Right hindlimb (tissue), 1 donor: ENCODE data around the gene BAIAP2L1.

Experiments used
- DNase-seq: peaks from one replicate; pipeline ENCODE4 v3.0.0-alpha.2; 2018

Gene BAIAP2L1

GRCh38 chr7:98357751-98358161, 43.1 kb downstream of the BAIAP2L1 start:
- DNase-seq: no peak

- no peak for DNase-seq
Measured at GRCh38 chr7:98355250-98355538, 45.7 kb downstream of the BAIAP2L1 start.

DNA sequence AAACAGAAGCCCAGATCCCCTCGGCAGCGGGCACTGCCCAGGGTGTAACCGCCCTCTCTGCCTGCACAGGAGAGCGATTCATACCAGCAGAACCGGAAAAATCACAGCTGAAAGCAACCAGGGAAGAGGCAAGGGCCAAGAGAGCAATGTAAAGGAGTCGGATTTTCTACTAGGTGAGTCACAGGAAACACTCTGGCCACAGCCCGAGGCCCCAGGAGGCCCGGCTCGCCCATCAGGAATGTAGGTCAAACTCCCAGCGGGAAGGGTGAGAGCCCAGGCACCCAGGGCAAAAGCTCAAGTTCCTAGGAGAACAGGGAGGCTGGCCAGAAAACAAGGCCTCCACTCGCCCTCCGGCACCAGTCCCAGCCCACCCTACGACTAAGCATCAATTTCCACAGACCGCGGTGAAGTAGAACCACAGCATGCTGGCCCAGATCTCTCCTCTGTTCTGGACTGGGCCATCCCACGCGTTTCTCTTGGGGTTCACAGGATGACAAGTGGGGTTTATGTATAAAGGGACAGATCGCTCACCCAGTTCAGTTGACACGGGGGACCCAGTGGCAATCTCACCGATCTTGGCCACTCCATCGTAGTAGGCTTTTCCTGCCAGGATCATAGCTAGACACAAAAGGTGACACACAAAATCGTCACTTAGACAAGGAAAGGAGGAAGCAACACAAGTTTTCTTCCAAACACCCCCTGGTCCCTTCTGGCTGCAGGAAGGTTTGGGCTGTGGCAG, 46.2 kb downstream of the BAIAP2L1 start:
- DNase-seq: peak; percentile 21

DNA sequence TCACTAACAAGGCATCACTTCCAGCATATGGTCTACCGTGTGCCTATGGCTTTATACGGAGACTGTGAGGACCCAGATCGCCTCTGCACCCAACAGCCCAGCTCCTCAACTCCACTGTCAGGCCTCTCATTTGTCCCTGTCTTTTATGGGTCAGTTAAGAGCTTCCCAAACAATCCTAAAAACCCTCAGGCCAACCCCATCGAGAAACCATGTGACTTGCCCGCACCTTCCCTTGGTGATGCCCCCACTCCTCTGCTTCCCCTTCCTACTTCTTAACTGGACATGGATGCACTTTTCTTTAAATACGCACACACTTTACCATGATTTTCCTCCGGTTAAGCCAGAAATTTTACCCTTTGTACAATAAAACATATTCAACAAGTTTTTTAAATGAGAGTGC, 46.8 kb downstream of the BAIAP2L1 start:
- no peak for DNase-seq

- DNase-seq: no peak
Measured at GRCh38 chr7:98352621-98353020, 48.3 kb downstream of the BAIAP2L1 start.

DNA sequence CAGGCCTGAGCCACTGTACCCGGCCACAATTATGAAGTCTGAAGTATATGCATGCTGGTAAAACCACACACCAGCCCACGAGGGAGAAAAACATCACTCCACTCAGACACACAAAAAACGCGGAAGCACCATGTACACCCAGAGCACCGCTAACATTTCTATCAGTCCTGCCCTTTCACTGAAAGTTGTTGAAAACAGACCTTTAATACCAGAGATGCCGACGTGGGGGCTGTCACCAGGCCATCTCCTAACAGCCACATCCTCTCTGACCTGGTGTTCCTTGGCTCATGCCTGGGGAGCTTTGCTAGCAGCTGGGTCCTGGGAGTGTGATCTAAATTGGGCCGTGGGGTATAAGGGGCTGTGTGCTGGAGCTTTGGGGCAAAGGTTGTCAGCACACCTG, 49.8 kb downstream of the BAIAP2L1 start:
- DNase-seq: no peak

DNA sequence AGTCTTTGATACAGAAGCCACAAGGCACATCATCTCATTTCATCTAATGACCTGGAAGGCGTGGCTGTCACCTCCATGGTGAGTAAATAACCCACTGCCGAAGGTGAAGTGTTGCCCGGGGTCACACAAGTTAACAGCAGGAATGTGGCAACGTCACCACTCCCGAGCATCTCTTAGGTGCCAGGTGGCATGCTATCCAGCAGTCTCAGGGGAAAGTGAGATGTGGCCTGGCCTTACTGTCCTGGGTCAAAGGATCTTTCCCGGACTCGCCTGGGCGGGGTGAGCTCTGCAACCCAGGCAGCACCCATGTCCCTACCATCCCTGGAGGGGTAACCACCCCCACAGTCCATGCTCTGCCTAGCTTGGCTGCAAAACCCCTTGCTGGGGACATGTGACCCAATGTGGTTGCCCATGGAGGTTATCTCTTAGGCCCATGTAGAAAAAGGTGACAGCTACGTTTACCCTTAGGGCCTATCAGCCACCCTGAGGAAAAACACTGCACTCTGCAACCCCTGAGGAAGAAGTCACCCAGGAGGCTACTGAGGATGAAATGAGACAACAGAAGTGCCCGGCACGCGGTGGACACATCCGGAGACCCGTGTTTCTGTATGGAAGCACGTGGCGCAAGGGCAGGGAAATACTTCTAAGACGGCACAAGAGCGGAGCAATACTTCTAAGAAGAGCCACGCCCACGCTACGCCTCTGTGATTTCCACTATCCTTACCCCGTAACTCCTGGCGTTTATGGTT, 52.0 kb downstream of the BAIAP2L1 start:
- no peak for DNase-seq

DNA sequence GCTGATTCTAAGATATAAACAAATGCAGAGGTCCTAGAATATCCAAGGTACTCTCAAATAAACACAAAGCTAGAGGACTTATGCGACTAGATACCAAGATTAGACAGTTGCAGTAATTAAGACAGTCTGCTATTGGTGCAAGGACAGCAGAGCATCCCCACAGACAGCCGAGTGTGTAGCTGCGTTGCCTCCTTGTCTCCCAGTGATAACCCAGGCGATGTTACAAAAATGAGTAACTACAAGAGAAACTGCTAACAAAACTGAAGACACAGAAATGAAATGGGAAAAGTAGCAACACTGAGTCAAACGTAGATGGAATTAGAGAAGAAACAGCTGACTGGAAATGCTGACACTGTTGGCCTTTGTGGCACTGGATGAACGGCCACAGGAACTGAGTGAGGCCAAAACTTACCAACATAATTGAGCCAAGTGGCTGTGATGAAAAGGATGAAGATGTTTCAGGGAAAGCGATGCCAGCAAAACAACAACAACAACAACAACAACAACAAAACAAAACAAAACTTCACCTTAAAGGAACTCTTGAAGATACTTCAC, 54.3 kb downstream of the BAIAP2L1 start:
- no peak for DNase-seq

DNA sequence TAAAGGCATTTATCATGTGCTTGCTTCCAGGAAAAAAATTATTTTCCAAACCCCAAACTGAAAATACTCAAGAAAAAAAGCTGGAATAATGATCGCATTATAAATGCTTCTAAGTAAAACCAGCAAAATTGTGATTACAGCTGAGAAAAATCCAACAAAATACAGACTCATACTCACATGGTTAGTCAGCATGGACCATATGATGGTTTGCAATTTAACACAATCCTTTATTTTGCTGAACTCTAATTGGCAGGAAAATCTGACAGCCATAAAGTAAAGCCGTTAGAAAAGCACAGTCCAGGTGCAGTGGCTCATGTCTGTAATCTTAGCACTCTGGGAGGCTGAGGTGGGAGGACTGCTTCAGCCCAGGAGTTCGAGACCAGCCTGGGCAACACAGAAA, 59.8 kb downstream of the BAIAP2L1 start:
- no peak for DNase-seq

DNA sequence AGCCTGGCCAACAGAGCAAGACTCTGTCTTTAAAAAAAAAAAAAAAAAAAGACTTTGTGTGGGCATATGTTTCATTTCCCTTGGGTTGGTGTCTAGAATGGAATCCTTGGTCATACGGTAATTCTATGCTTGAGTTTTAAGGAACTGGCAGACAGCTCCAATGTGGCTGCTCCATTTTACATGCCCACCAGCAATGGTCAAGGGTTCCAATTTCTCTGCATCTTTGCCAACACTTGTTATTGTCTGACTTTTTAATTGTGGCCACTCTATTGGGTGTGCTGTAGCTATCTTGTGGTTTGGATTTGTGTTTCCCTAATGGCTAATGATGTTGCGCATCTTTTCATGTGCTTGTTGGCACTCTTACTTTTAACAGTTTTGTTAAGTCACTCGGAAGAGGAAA, 61.8 kb downstream of the BAIAP2L1 start:
- no peak for DNase-seq

DNA sequence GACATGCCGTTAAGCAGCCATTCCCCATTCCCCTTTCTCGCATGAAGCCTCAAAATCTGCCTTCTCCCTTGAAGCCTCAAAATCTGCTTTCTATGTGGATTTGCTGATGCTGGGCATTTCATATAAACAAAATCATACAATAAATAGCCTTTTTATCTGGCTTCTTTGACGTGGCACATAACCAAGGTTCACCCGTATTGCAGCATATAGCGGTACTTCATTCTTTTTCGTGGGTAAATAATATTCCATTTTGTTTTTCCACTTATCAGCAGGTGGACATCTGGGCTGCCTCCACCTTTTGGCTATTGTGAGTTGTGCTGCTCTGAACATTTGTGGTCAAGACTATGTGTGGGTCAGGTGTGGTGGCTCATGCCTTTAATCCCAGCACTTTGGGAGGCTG, 62.4 kb downstream of the BAIAP2L1 start:
- no peak for DNase-seq

DNA sequence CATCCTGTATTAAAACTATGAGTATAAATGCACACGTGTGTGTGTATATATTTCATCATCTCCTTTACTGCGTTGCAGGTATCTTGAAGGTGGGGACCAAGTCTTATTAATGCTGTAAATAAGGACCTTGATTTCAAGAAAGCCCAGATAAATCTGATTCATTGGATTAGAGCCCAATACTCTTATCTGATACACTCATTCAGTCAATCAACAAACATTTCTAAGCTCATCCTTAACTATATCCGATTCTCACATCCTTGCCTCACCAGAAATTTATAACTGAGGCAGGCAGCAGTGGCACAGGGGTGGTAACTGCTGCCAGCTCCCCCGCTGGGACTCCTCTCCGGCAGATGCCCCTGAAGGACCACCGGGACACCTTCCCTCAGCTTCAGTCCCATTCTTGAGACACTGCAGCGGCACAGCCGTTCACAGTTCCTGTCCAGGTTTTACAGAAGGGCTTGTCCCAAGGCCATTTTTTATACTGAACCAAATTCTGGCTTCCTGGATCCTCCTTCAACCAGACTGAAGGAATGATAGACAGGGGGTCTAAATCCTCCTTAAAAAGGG, 65.4 kb downstream of the BAIAP2L1 start:
- no peak for DNase-seq

DNA sequence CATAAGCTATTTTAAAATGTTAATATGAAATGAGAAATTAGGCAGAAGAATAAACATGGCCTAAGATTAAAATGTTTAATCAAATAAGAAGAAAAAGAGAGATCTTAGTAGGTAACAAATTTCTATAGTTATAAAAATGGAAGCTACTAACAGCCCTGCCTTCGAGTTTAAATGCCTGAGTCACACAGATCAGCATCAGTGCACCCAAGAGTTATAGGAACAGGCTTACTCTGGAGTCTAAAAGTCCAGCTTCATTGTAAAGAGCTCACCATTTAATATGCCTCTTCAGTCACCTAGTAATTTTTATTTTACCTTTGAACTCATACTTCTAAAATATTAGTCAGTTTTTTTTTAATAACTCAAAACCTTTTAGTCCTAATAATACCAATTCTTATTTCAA, 66.8 kb downstream of the BAIAP2L1 start:
- no peak for DNase-seq

GRCh38 chr7:98330926-98331529, 69.9 kb downstream of the BAIAP2L1 start:
- no peak for DNase-seq

DNA sequence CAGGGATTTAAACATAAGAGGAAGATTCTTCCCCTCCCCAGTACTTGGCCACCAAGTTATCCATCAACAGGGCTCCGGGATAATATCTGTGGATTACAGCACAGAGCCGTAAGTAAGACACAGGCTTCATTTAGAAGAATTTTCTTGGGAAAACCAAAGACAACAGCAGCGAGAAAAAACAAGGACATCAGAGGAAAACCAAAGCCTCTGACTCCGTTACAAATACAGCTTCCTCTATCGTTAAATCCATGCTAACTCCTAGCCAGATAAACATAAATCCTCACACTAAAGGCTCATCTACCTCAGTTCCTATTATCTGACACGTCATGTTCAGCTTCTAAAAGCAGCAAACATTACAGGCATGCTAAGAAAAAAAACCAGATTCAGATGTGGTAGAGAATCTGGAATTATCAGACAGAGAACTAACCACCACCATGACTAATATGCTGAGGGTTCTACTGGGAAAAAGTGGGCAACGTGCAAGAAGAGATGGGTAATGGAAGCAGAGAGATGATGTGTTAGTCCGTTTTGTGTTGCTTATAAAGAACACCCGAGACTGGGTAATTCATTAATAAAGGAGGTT, 71.0 kb downstream of the BAIAP2L1 start:
- DNase-seq: no peak

DNA sequence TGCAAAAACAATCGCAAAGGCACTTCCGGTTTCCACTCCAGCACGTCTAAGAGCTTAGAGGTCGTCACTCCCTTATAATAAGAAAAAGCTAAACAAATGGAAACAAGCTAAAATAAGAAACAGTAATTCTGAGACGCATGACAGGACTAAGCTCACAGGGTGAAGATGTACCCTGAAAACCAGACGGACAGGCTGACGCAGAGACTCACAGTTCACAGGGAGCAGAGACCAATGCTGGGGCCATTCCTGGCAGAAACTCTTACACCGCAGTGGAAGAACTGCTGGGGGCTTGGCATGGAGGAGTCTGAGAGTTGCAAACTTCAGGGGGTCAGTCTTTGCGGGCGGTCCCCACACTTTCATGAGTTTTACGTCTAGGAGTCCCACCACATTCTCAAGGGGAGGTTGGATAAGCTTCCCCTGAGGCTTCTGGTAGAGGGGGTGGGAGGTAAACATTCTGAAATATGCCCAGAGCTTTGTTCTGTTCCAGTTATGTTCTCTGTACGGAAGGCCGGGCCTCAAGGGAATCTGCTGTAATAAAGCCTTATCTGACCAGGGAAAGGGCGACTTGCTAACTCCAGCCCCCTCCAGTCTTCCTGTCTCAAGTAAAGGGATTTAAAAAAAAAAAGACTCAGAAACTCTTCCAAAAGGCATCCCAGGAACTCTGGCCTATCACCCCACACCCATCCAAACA, 71.6 kb downstream of the BAIAP2L1 start:
- DNase-seq: no peak

- DNase-seq: no peak
Measured at GRCh38 chr7:98324782-98325181, 76.1 kb downstream of the BAIAP2L1 start.

- DNase-seq: peak; percentile 60
Measured at GRCh38 chr7:98323597-98324322, 77.1 kb downstream of the BAIAP2L1 start.

GRCh38 chr7:98322331-98323270, 78.3 kb downstream of the BAIAP2L1 start:
- DNase-seq: no peak

DNA sequence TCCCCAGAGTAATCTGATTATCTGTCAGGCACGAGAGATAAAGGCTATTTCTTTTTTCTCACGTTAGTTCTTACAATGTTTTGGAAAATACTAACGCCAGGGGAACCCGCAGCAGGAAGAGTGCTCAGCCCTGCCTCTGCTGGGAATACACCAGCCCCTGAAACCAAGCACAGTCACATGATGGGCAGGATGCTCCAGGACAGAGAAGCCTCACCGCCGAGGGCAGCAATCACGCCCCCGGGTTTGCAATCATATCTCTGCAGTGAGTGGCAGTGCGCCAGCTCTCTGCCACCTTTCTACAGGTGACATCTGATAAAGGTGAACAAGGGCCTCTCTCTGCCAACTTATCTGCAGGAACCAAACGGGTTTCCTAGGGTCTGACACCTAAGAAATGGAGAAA, 79.6 kb downstream of the BAIAP2L1 start:
- no peak for DNase-seq

DNA sequence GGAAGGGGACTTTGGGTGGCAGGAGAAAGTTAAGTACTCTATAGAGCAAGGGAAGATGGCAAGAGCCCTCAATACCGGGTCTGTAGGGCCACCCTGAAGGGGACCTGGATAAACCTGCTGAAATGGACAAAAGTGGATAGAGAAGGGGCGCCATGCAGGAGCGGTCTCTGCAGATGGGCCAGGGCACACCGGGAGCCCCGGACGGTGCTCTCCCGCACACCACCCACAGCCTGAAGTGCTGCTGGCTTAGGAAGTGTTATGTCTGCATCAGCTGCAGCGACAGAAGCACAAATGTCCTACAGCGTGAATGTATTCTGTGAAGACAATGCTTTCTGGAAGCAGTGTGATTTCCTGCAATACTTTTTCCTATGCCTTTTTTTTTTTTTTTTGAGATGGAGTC, 81.7 kb downstream of the BAIAP2L1 start:
- DNase-seq: no peak
